ENCODE results near the gene SAYSD1.

GRCh38 chr6:39054577-39055142 is 60.3 kb downstream of the SAYSD1 start:
- TF ChIP-seq CTCF (IDR thresholded peaks at IDR 0.05) (no peak), EP300 (IDR thresholded peaks at IDR 0.05) (no peak), POLR2AphosphoS5 (IDR thresholded peaks at IDR 0.05) (no peak), POLR2A (IDR thresholded peaks at IDR 0.05; ENCODE audit: low read depth) (no peak)

Data from esophagus muscularis mucosa (tissue), 4 donors.